ENCODE results near the gene ISL2.
"Not testable (repeated sequence)": the region's sequence is repeated elsewhere in the genome, so short reads cannot be mapped to it uniquely, and the experiment has no call there.

Gene ISL2

GRCh38 chr15:76303909-76304308 lies 32.7 kb upstream of the ISL2 start:
- no peak overlapping the region for H3K4me3 ChIP-seq (replicated peaks in 1 of 2; ENCODE audit: low read depth in 2 of 2, low read length in 2 of 2)
- TF ChIP-seq CTCF (IDR thresholded peaks at IDR 0.05; ENCODE audit: low read depth, low read length): no peak
- no peak for DNase-seq (ENCODE audit: low read depth in 2 of 2)

GRCh38 chr15:76309601-76310330 lies 26.8 kb upstream of the ISL2 start:
- TF ChIP-seq CTCF (IDR thresholded peaks at IDR 0.05; ENCODE audit: low read depth, low read length): no peak
- H3K4me3 ChIP-seq (replicated peaks in 1 of 2; ENCODE audit: low read depth in 2 of 2, low read length in 2 of 2): peak overlapping the region; percentile 91 to 95
- DNase-seq (ENCODE audit: low read depth in 2 of 2): peak; percentile 16 to 47

GRCh38 chr15:76310475-76311099 lies 26.0 kb upstream of the ISL2 start:
- H3K4me3 ChIP-seq (replicated peaks in 1 of 2; ENCODE audit: low read depth in 2 of 2, low read length in 2 of 2): peak overlapping the region; percentile 91 to 95
- no peak for TF ChIP-seq CTCF (IDR thresholded peaks at IDR 0.05; ENCODE audit: low read depth, low read length)
- DNase-seq (ENCODE audit: low read depth in 2 of 2): no peak

GRCh38 chr15:76311100-76311953 lies 25.2 kb upstream of the ISL2 start, which contains the start of gene ETFA:
ETFA (minus strand) TSS chr15:76311469; CDS start chr15:76311388, 81 bp downstream.
- TF ChIP-seq CTCF (IDR thresholded peaks at IDR 0.05; ENCODE audit: low read depth, low read length): no peak
- H3K4me3 ChIP-seq (replicated peaks in 1 of 2; ENCODE audit: low read depth in 2 of 2, low read length in 2 of 2): peak within 1 kb of the TSS; percentile 91 to 95
- DNase-seq (ENCODE audit: low read depth in 2 of 2): peak; percentile 97

- no peak overlapping the region for H3K4me3 ChIP-seq (replicated peaks in 1 of 2; ENCODE audit: low read depth in 2 of 2, low read length in 2 of 2)
- TF ChIP-seq CTCF (IDR thresholded peaks at IDR 0.05; ENCODE audit: low read depth, low read length): no peak
- DNase-seq (ENCODE audit: low read depth in 2 of 2): peak in 1 of 2 donors; percentile 68
Observed at GRCh38 chr15:76312540-76313174, 23.9 kb upstream of the ISL2 start.

GRCh38 chr15:76313175-76313567 lies 23.4 kb upstream of the ISL2 start:
- not testable (repeated sequence) for DNase-seq (ENCODE audit: low read depth in 2 of 2); H3K4me3 ChIP-seq (replicated peaks in 1 of 2; ENCODE audit: low read depth in 2 of 2, low read length in 2 of 2)

Measured in cardiac fibroblast (primary cell).